ENCODE results near the gene GALNT1.
"Not testable (repeated sequence)": the region's sequence is repeated elsewhere in the genome, so short reads cannot be mapped to it uniquely, and the experiment has no call there.

Gene GALNT1

DNA sequence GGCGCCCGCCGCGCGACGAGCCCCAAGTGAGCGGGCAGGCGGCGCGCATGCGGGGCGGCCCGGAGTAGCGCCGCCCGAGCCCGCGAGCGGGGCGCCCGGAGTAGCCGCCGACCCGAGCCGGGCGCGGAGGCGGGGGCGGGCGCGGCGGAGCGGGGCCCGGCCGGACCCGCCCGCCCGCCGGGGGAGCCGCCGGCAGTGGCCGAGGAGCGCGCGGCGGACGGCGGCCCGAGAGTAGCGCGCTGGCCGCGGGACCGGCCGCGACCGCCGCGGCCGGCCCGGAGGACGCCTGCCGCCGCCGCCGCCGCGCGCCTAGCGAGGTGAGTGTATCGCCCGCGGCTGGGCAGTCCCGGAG is at the start of gene GALNT1:
TSS of gene GALNT1 (plus strand) at position 195 of the 352 bp plus-strand sequence. CDS start 72,923 bp downstream, outside the sequence.
- FAIRE-seq: no peak

DNA sequence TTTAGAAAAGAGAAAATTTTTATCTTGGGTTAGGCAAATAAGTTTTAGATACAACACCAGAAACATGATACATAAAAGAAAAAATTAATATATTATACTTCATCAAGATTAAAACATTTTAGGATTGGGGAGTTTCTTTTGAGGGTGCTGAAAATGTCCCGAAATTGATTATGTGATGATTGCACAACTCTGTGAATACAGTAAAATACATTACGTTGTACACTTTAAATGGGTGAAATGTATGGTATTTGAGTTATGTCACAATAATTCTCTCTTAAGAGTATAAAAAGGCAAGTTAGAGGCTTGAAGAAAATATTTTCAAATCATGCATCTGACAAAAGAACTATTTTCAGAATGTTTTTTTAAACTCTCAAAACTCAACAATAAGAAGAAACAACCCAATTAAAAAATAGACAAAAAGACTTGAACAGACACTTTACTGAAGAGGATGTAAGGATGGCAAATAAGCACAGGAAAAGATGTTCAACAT is 47.6 kb upstream of the GALNT1 start:
- FAIRE-seq: no peak

DNA sequence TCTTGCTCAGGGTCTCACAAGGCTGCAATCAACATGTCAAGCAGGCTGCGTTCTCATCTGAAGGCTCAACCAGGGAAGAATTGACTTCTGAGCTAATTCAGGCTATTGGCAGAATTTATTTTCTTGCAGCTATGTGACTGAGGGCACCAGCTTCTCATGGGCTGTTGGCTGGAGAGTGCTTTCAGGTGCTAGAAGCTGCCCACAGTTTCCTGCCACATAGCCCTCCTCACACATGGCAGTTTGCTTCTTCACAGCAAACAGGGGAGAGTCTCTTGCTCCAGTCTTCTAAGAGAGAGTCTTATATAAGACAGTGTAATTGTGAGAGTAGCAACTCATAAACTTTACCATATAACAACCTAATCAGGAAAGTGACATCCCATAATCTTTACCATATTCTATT is 46.2 kb upstream of the GALNT1 start:
- FAIRE-seq: no peak

DNA sequence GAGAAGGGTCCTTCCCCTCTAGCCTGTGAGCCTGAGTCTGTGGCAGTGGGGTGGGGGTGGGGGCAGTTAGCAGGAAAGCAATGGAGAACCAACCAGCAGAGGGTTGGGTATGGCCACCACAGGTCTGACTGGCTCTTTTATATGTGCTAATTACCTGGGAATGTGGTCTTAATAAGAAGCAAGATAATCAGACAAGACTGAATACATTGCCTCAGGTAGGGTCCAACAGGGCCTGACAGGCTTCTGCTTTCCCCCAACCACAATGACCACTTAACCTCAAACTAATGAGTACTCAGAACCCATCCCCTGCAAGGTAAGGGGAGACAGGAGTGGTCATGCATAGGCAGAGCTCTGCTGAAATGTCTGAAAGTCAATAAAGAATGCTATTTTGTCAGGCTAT is 39.2 kb upstream of the GALNT1 start:
- no peak for FAIRE-seq

DNA sequence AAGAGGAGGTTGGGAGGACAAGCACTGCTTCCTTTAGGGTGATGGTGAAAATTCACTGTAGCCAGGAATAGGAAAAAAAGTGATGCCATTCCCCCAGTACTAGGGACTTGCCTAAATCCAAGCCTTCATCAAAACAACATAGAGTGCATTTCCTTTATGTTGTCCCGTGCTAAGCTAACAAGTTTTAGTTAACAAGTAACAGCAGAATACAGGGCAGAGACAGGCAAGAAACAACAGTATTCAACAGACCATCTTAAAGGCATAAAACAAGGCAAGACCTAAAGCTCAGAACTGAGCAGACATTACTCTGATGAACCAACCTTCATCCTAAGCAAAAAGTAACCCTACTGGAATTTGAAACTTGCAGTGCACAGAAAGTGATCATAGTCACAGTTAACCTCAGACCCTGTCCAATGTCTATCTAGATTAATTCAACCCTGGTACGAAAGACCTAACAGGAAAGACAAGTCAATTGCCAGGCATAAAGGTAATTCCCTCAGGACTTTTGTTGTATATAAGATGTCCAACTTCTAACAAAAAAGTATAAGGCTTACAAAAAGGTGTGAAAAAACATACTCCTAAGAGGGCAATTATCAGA is 34.4 kb upstream of the GALNT1 start:
- FAIRE-seq: no peak

DNA sequence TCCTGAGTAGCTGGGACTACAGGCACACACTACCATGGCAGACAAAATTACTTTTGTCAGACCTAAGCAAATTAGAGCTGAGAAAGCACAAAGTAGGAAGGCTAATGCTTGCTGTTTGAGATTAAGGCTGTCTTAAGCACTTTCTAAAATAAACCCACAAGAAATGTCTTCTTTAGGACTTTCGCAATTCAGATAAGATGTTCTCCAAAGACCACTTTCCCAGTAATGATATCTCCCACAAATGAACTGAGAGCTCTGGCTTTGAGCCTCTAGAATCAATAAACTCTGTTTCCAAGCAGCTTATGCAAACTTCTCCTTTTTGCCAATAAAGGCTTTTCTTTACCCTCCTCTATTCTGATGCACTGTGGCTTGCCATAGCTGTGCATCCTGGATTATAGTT is 32.0 kb upstream of the GALNT1 start:
- no peak for FAIRE-seq

DNA sequence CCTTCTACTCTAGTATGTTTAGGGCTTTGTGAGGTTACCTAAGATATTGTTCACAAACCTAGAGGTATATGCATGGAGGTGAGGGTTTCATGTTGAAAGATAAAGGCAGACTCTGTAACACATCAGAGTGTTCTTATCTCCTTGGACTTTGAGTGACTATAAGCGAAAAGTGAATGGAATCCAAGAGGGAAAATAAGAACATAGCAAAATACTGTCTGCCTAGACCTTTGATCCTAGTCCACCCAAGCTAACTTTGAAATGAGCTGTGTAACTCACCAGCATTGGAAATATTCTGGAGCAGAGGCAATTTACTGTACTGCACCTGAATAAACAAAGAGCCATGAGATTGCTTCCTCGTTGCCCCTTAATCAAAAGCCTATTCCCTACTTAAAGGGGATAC is 28.2 kb upstream of the GALNT1 start:
- no peak for FAIRE-seq

DNA sequence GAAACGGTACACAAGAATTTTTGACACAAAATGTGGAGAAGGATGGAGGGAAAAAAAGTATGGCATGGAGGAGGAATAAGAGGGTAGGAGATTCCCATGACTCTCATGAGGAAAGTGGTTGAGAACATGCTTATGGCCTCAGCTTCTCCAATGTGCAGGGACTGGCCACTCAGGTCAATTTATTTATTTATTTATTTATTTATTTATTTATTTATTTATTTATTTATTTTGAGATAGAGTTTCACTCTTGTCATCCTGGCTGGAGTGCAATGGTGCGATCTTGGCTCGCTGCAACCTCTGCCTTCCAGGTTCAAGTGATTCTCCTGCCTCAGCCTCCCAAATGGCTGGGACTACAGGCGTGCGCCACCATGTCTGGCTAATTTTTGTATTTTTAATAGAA is 26.0 kb upstream of the GALNT1 start:
- not testable (repeated sequence) for FAIRE-seq

DNA sequence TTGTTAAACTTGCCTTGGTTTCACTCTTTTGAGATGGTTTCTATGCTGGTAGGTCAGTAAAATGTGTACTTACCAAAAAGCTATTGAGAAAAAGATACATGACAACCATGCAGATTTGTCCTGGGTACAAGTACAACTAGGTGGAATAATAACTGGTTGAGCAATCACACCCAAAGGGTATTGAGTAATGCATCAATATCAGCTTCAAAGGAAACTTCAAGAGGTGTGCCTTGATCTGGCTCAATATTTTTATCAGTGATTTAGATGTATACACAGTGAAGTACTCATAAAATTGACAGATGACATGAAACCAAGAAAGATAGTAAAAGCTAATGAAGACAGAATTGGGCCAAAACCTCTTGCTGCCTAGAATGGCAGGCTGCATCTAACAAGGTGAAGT is 21.7 kb upstream of the GALNT1 start:
- no peak for FAIRE-seq

DNA sequence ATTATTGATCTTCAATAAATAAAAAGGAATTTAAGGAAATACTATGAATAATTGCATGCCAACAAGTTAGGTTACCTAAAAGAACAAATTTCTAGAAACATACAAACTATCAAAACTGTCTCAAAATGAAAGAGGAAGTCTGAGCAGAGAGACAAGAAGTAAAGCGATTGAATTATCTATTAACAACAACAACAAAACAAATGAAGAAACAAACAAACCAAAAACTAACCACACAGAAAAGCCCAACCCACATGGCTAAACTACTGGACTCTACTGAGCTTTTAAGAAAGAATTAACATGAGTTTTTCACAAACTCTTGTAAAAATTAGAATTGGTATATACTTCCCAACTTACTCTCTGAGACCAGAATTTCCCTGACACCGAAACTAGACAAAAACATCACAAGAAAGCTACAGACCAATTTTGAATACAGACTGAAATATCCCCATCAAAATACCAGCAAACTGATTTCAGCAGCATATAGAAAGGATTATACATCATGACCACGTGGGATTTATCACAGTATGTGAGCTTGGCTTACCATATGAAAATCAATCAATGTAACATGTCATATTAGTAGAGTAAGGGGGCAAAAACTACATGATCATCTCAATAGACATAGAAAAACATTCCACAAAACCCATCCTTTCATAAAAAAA is 16.6 kb upstream of the GALNT1 start:
- no peak for FAIRE-seq

DNA sequence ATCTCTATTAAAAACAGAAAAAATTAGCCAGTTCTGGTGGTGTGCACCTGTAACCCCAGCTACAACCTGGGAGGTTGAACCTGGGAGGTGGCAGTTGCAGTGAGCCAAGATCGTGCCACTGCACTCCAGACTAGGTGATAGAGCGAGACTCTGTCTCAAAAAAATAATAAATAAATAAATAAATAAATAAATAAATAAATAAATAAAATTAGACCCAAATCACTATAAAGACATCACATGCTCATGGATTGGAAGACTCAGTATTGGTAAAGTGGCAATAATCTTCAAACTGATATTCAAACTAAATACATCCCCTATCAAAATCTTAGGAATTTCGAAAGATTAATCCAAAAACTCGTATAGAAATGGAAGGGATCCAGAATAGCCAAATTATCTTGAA is 15.5 kb upstream of the GALNT1 start:
- FAIRE-seq: no peak

DNA sequence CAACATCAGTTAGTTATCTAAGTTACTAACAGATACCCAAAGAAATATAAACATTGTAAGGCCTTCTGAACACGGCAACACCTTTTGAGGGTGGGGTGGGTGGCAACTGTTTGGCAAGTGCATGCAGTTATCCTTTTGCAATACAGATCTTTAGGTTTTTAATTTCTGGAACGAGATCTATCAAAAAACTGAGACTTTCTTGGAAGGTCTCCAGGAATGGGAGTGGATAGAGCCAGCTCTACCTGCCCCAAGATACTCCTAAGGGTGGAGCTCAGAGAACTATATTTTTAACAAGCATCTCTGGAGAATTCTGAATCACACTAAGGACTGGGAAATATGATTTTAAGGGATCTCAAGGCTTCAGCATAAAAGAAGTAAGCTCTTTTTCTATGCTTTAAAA is 11.4 kb upstream of the GALNT1 start:
- FAIRE-seq: no peak

DNA sequence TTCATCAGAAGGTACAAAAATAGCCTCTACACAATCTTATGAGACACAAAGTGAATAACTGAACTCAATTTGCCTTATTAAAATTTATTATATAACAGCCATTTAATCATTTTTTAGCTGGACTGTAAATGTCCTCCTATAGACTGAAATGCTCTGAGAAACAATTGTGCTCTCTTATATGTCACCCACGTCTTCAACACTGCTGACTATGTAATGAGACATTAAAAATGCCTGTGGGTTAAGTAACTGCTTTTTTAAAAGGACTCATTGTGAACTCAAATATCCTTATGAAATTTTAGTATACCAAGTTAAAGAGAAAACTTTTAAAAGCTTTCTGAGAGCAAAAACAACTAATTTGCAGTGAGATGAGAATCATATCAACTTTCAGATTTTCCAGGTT is 10.4 kb upstream of the GALNT1 start:
- no peak for FAIRE-seq

DNA sequence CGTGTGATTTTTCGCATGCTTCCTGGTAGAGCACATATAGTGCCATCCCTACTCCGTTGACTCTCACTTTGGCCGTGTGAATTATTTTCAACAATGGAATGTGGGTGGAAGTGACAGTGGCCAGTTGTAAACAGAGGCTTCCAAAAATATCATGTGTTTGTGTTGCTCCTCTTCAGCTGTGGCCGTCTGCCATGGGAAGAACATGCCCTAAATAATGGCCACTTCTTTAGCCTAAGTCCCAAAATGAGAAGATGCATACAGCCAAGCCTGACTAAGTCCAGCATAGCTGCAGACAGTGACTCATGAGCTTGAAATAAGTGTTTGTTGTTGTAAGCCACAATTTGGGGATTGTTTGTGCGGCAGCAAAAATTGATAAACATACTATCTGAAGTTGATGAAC is 8.9 kb upstream of the GALNT1 start:
- FAIRE-seq: no peak

DNA sequence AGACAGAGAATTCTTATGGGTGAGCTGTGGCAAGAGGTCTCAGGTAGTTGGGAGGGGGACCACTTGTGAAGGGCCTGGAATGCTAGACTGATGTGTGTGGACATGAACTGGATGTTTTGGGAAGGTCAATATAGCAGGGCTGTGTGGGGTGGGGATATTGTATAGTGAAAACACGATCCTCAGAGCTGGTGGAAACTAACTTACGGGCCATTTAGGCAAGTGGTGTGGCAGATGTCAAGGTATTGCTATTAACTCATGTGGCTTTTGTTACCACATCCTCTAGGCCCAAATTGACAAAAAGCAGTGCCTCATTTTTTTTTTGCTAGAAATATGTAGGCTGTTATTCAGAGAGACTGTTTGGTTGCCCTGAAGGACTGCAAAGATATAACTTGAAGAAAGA is 8.0 kb upstream of the GALNT1 start:
- no peak for FAIRE-seq

DNA sequence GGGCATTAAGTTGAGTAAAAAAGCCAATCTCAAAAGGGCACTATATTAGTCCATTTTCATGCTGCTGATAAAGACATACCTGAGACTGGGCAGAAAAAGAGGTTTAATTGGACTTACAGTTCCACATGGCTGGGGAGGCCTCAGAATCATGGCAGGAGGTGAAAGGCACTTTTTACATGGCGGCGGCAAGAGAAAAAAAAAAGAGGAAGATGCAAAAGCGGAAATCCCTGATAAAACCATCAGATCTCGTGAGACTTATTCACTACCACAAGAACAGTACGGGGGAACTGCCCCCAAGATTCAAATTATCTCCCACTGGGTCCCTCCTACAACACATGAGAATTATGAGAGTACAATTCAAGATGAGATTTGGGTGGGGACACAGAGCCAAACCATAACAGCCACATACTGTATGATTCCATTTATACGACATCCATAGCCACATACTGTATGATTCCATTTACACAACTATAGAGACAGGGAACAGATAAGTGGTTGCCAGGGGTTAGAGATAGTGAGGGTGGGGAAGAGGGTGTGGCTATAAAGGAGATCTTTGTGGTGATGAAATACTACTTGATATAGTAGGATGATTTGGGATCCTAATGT is 5.2 kb upstream of the GALNT1 start:
- FAIRE-seq: not testable (repeated sequence)

DNA sequence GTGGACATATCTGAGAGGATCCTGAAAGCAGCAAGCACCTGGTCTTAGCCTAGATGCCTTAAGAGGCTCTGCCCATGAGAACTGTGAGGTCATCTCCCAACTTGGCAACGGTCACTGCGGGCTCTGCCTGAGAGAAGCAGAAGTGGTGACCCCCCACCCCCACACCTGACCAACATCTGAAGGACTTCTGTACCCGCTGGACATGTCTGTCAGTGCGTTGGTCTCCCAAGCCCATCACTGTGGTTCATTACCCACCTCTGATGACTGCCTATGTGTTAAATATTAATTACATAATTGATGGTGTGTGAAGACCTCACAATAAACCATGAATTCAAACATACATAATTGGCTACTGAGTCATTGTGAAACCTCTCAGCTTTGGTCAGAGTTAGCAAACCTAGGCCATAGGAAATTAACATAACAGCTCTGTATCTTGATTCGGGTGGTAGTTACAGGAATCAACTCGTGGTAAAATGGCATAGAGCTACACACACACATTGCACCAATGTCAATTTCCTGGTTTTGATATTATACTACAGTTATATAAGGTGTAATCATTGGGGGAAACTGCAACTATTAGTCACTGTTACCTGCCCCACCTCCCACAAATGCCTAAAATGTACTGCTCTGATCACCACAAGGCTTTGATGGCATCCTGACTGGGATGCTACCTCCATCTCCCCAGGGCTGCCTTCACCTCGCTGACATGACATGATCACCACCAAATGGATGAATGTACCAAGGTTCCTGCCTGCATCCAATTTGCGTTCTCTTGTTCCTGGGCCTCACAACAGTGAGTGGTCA is 4.3 kb upstream of the GALNT1 start:
- FAIRE-seq: no peak

DNA sequence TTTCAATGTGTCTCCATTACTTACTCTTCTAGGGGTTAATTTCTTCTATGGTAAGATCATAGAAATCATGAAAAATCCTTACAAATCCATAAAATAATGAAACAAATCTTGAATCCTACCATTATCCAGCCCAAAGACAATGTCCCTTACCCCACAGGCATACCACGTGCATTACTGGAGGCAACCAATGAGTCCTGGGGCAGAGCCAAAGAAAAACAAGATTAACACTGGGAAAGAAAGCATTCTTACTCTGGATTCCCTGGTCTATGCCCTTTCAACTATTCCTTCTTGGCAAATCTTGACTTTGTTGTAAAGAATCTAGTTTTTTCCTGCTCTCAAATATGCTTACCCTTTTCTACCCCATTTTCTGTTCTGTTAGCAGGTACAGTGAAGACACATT is 3.1 kb upstream of the GALNT1 start:
- FAIRE-seq: no peak

DNA sequence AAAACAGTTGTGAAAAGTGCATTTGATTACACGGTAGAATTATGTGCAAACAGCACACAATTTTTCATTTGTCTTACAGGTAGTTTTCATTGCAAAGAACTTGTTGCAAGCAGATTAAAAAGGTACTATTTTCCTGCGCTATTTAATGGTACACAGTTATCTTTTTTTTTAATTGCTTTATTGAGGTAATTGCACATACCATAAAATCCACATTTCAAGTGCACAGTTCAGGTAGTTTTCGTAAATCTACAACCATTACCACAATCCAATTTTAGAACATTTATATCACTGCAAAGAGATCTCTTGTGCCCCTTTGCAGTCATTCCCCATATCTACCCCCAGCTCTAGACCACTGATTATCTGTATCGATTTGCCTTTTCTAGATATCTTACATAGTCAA is 2.6 kb upstream of the GALNT1 start:
- no peak for FAIRE-seq

DNA sequence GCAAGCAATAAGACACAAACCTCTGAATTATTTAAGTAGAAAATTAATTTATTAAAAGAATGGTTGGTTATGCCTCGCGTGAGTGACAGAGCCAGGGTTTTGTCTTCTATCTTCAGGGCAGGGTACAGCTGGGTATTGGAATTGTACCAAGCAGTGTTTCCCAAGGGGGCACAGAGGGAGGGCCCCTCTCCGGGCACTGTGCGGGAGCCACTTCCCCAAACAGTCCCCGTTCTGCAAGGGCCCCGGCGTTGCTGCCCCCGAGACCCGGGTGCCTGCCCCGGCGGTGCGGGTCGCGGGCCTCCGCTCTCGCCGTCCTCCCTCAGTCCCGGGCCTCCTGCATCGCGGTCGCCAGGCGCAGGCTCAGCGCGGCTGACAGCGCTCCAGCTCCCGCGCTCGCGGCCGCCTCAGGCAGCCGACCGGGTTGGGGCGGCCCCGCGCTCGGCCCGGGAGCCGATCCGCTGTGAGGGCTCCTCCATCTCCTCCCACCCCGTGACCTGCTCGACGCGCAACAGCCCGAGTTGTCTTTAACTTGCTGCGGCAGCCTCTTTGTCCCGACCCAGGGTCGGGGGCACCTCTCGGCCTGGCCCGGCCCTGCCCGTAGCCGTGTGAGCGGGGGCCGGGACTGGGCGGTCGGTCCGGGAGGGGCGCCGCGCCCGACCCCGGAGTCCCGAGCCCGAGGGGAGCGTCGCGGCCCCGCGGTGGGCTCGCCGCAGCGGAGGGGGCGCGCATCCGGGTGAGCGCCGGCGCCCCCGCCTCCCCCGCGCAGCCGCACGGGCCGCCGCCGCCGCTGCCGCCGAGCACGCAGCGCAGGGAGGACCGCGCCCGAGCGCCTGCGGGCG is 620 bp upstream of the GALNT1 start:
- FAIRE-seq: no peak

DNA sequence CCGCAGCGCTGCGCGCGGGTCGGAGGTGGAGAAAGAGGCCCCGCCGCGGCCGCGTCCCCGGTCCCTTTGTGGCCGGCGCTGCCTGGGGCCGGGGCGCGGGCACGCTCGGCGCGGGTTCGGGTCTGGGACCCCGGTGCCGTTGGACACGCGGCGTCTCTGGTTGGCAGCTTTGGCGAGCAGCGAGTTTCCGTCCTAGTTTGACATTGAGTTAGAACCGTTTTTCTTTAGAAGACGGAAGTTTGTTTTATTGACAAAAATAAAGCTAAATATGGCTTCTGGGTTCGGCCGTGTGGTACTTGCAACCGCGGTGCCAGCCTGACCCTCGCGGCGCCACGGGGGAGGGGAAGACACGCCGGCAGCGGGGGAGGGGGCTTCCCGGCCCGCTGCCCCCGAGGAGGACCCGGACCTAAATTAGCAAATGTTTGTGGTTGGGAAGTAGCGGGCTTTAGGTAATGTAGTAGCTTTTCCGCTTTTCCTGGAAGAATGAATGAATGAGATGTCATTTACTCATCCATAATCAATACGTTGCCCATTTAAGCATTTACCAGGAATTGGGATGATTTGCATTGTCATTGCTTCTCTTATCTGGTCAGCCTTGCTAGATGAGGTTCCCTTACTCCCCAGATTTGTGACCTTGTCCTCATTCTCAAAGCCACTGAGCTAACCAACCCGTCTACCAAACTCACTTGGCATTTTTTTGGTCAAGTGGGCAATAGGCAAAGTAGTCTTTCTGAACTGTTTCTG is 530 bp downstream of the GALNT1 start:
- no peak for FAIRE-seq
